GM19324 (cell line): ENCODE results near the gene ZSCAN20.

Source experiments
- ATAC-seq: cut with Tn5 transposase; IDR thresholded peaks from one replicate; pipeline ENCODE4 v1.9.1; 2021; ENCODE audit warnings: mild to moderate bottlenecking, moderate library complexity; ENCODE audit not compliant: unreplicated experiment, low FRiP score

Gene ZSCAN20

GRCh38 chr1:33443080-33443704, 29.3 kb upstream of the ZSCAN20 start:
- no peak for ATAC-seq

- ATAC-seq, result no peak
Observed at GRCh38 chr1:33443705-33444180, 28.7 kb upstream of the ZSCAN20 start.

GRCh38 chr1:33445108-33445507, 27.3 kb upstream of the ZSCAN20 start:
- ATAC-seq, result no peak

GRCh38 chr1:33446590-33446989, 25.9 kb upstream of the ZSCAN20 start:
- no peak for ATAC-seq

- ATAC-seq, result no peak
Observed at GRCh38 chr1:33454646-33455282, 17.7 kb upstream of the ZSCAN20 start.

- ATAC-seq, result no peak
Observed at GRCh38 chr1:33455539-33456501, 16.6 kb upstream of the ZSCAN20 start.

- no peak for ATAC-seq
Observed at GRCh38 chr1:33456502-33456886, 16.0 kb upstream of the ZSCAN20 start.

- ATAC-seq, result no peak
Observed at GRCh38 chr1:33459691-33460090, 12.8 kb upstream of the ZSCAN20 start.

- no peak for ATAC-seq
Observed at GRCh38 chr1:33460144-33460543, 12.3 kb upstream of the ZSCAN20 start.

GRCh38 chr1:33460947-33461629, 11.4 kb upstream of the ZSCAN20 start:
- ATAC-seq, result peak; percentile 69

- ATAC-seq, result no peak
Observed at GRCh38 chr1:33462405-33463164, 9.9 kb upstream of the ZSCAN20 start.

GRCh38 chr1:33464552-33464951, 7.9 kb upstream of the ZSCAN20 start:
- no peak for ATAC-seq

GRCh38 chr1:33465316-33465715, 7.1 kb upstream of the ZSCAN20 start:
- ATAC-seq, result no peak

- no peak for ATAC-seq
Observed at GRCh38 chr1:33466159-33466558, 6.3 kb upstream of the ZSCAN20 start.

- ATAC-seq, result no peak
Observed at GRCh38 chr1:33468011-33468410, 4.4 kb upstream of the ZSCAN20 start.

GRCh38 chr1:33468531-33468930, 3.9 kb upstream of the ZSCAN20 start:
- no peak for ATAC-seq

GRCh38 chr1:33468967-33469366, 3.5 kb upstream of the ZSCAN20 start:
- ATAC-seq, result no peak

- no peak for ATAC-seq
Observed at GRCh38 chr1:33469691-33470090, 2.8 kb upstream of the ZSCAN20 start.

- no peak for ATAC-seq
Observed at GRCh38 chr1:33470495-33471012, 1.9 kb upstream of the ZSCAN20 start.

GRCh38 chr1:33471416-33471815, 1.0 kb upstream of the ZSCAN20 start:
- ATAC-seq, result no peak
